ENCODE results near the gene XXYLT1. TPM values are rescaled to one million over a fixed set of nuclear protein-coding genes. Genes with fewer than 3 reads are reported as not detected.

The XXYLT1 gene
- total RNA-seq, 1 experiment from 2014 or later = 10.9 TPM

DNA sequence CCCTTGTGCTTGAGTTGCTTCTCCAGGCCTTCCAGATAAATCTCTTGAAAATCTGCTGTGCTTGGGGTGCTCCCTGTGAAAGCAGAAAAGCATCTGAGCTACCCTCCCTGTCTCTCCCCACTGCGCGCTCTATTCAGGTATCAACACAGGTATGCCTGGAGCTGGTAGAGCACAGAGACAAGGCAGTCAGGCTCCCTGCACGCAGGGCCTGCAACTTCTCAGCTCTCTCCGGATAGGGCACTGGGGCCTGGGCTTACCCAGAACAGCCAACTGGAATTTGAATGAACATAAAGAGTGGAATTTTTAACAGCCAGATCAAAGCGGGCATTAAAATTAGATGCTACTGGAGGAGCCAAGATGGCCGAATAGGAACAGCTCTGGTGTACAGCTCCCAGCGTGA, 183.6 kb downstream of the XXYLT1 start:
- intact Hi-C loops (cut with micrococcal nuclease) = no loop called here
- Histone ChIP-seq H3K4me3 (replicated peaks in 1 of 2; ENCODE audit: low read depth in 1 of 2, low read length in 2 of 2) (no peak overlapping the region), H3K4me2 (ENCODE audit: low read length) (no peak overlapping the region), H4K20me1 (ENCODE audit: insufficient read depth) (no peaks in the 10 kb centered on the region), H3K9me3 (ENCODE audit: control insufficient read depth in 1 of 2, insufficient read depth in 1 of 2, low read depth in 1 of 2, low read length in 2 of 2) (no peaks in the 10 kb centered on the region), H2AFZ (ENCODE audit: low read depth, low read length, poor library complexity, severe bottlenecking) (no peak overlapping the region), H3K9ac (ENCODE audit: low read length) (no peak overlapping the region), H3K27me3 (ENCODE audit: insufficient read depth, low read length) (no peaks in the 10 kb centered on the region), H3K4me1 (ENCODE audit: control insufficient read depth in 1 of 2, insufficient read depth in 2 of 2, low read length in 2 of 2) (no peaks in the 10 kb centered on the region), H3K36me3 (ENCODE audit: control insufficient read depth in 1 of 2, insufficient read depth in 2 of 2, low read length in 2 of 2) (no peaks in the 10 kb centered on the region), H3K27ac (ENCODE audit: low read depth, low read length) (no peak overlapping the region), H3K79me2 (ENCODE audit: insufficient read depth, low read length) (no peaks in the 10 kb centered on the region), H3K9me2 (ENCODE audit: insufficient read depth) (no peaks in the 10 kb centered on the region)
- CTCF ChIA-PET = no interaction called here
- no TSS peak for BruUV-seq (replicated peaks)
- DNase-seq (ENCODE audit: low read depth, low spot score) = no peak
- TF ChIP-seq ZFX (IDR thresholded peaks at IDR 0.05) (no peak), SRF (IDR thresholded peaks at IDR 0.05; ENCODE audit: low read depth) (no peak), JUND (IDR thresholded peaks at IDR 0.05) (no peak), RAD21 (IDR thresholded peaks at IDR 0.05; ENCODE audit: low read depth) (no peak), FOSL1 (IDR thresholded peaks at IDR 0.05; ENCODE audit: low read depth) (no peak)
- TF ChIP-seq, protein P1, sequence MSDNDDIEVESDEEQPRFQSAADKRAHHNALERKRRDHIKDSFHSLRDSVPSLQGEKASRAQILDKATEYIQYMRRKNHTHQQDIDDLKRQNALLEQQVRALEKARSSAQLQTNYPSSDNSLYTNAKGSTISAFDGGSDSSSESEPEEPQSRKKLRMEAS (IDR thresholded peaks at IDR 0.05) = no peak
- ATAC-seq = no peak
- RAD21 ChIA-PET (ENCODE audit: low non-redundant PET in 1 of 2, low total read pairs in 2 of 2, uncharacterized antibody in 2 of 2, unreplicated experiment in 2 of 2) = no interaction called here
- POLR2A ChIA-PET = no interaction called here

DNA sequence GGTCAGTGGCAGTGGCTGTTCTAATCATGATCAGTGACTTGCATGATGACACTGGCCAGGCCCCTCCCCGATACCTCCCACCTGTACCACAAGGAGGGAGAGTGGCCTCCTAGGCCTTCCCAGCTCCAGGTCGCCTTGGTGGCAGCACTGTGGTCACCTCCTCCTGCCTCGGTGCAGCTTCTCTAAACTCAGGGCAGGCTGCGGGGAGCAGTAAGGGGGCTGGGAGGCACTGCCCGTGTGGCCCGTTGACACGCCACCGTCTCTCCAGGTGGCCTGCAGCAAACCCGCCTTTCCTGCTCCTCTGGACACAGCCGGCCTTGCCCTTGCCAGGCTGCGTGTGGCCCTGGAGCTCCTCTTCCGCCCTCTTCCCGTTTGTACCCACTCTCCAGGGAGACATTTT, 184.1 kb downstream of the XXYLT1 start:
- BruUV-seq (replicated peaks) = no TSS peak
- TF ChIP-seq, protein P2, sequence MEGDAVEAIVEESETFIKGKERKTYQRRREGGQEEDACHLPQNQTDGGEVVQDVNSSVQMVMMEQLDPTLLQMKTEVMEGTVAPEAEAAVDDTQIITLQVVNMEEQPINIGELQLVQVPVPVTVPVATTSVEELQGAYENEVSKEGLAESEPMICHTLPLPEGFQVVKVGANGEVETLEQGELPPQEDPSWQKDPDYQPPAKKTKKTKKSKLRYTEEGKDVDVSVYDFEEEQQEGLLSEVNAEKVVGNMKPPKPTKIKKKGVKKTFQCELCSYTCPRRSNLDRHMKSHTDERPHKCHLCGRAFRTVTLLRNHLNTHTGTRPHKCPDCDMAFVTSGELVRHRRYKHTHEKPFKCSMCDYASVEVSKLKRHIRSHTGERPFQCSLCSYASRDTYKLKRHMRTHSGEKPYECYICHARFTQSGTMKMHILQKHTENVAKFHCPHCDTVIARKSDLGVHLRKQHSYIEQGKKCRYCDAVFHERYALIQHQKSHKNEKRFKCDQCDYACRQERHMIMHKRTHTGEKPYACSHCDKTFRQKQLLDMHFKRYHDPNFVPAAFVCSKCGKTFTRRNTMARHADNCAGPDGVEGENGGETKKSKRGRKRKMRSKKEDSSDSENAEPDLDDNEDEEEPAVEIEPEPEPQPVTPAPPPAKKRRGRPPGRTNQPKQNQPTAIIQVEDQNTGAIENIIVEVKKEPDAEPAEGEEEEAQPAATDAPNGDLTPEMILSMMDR (IDR thresholded peaks at IDR 0.05 in 2 of 3, conservative IDR thresholded peaks at IDR 0.05 in 1 of 3; ENCODE audit: borderline replicate concordance in 1 of 3, insufficient read depth in 1 of 3, low read depth in 2 of 3, low read length in 2 of 3) = no peak
- TF ChIP-seq, protein P3, sequence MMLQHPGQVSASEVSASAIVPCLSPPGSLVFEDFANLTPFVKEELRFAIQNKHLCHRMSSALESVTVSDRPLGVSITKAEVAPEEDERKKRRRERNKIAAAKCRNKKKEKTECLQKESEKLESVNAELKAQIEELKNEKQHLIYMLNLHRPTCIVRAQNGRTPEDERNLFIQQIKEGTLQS (IDR thresholded peaks at IDR 0.05) = no peak
- TF ChIP-seq, protein P4, sequence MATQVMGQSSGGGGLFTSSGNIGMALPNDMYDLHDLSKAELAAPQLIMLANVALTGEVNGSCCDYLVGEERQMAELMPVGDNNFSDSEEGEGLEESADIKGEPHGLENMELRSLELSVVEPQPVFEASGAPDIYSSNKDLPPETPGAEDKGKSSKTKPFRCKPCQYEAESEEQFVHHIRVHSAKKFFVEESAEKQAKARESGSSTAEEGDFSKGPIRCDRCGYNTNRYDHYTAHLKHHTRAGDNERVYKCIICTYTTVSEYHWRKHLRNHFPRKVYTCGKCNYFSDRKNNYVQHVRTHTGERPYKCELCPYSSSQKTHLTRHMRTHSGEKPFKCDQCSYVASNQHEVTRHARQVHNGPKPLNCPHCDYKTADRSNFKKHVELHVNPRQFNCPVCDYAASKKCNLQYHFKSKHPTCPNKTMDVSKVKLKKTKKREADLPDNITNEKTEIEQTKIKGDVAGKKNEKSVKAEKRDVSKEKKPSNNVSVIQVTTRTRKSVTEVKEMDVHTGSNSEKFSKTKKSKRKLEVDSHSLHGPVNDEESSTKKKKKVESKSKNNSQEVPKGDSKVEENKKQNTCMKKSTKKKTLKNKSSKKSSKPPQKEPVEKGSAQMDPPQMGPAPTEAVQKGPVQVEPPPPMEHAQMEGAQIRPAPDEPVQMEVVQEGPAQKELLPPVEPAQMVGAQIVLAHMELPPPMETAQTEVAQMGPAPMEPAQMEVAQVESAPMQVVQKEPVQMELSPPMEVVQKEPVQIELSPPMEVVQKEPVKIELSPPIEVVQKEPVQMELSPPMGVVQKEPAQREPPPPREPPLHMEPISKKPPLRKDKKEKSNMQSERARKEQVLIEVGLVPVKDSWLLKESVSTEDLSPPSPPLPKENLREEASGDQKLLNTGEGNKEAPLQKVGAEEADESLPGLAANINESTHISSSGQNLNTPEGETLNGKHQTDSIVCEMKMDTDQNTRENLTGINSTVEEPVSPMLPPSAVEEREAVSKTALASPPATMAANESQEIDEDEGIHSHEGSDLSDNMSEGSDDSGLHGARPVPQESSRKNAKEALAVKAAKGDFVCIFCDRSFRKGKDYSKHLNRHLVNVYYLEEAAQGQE (IDR thresholded peaks at IDR 0.05; ENCODE audit: low read depth) = no peak
- TF ChIP-seq CBX3 (IDR thresholded peaks at IDR 0.05; ENCODE audit: low read depth) = no peak
- TF ChIP-seq, protein P1 (IDR thresholded peaks at IDR 0.05) = no peak
- no peak for TF ChIP-seq FOSL1 (IDR thresholded peaks at IDR 0.05; ENCODE audit: low read depth)
- TF ChIP-seq EZH2 (IDR thresholded peaks at IDR 0.05) = no peak
- TF ChIP-seq POLR2A (IDR thresholded peaks at IDR 0.05; ENCODE audit: borderline replicate concordance, extremely low read depth, insufficient read depth, insufficient read length) = no peak
- TF ChIP-seq ZFX (IDR thresholded peaks at IDR 0.05) = no peak
- TF ChIP-seq RAD21 (IDR thresholded peaks at IDR 0.05; ENCODE audit: low read depth) = no peak
- no peak for TF ChIP-seq ZNF274 (IDR thresholded peaks at IDR 0.05; ENCODE audit: low read depth, low read length)
- TF ChIP-seq ELF1 (IDR thresholded peaks at IDR 0.05; ENCODE audit: borderline replicate concordance, low read depth) = no peak
- no peak for TF ChIP-seq CEBPB (IDR thresholded peaks at IDR 0.05; ENCODE audit: low read depth)
- TF ChIP-seq EGR1 (IDR thresholded peaks at IDR 0.05; ENCODE audit: low read depth) = no peak
- TF ChIP-seq SRF (IDR thresholded peaks at IDR 0.05; ENCODE audit: low read depth) = no peak
- intact Hi-C loops (cut with micrococcal nuclease) = no loop called here
- no peak for DNase-seq (ENCODE audit: low read depth, low spot score)
- Histone ChIP-seq H3K79me2 (ENCODE audit: insufficient read depth, low read length) (no peaks in the 10 kb centered on the region), H3K4me3 (replicated peaks in 1 of 2; ENCODE audit: low read depth in 1 of 2, low read length in 2 of 2) (no peak overlapping the region), H4K20me1 (ENCODE audit: insufficient read depth) (no peaks in the 10 kb centered on the region), H3K9me2 (ENCODE audit: insufficient read depth) (no peaks in the 10 kb centered on the region), H3K9me3 (ENCODE audit: control insufficient read depth in 1 of 2, insufficient read depth in 1 of 2, low read depth in 1 of 2, low read length in 2 of 2) (no peaks in the 10 kb centered on the region), H3K27ac (ENCODE audit: low read depth, low read length) (no peak overlapping the region), H2AFZ (ENCODE audit: low read depth, low read length, poor library complexity, severe bottlenecking) (no peak overlapping the region), H3K9ac (ENCODE audit: low read length) (no peak overlapping the region), H3K4me1 (ENCODE audit: control insufficient read depth in 1 of 2, insufficient read depth in 2 of 2, low read length in 2 of 2) (no peaks in the 10 kb centered on the region), H3K27me3 (ENCODE audit: insufficient read depth, low read length) (no peaks in the 10 kb centered on the region), H3K4me2 (ENCODE audit: low read length) (no peak overlapping the region), H3K36me3 (ENCODE audit: control insufficient read depth in 1 of 2, insufficient read depth in 2 of 2, low read length in 2 of 2) (no peaks in the 10 kb centered on the region)
- CTCF ChIA-PET = no interaction called here
- POLR2A ChIA-PET = no interaction called here
- RAD21 ChIA-PET (ENCODE audit: low non-redundant PET in 1 of 2, low total read pairs in 2 of 2, uncharacterized antibody in 2 of 2, unreplicated experiment in 2 of 2) = no interaction called here
- no peak for ATAC-seq

All from HCT116 (cell line).